K562 (cell line): Measurements from ENCODE around the gene NR1H3. TPM values are rescaled to one million over a fixed set of nuclear protein-coding genes. Genes with fewer than 3 reads are reported as not detected.

Experiments used
- ATAC-seq: fragments of 200-7000 bp; cut with Tn5 transposase; 3 replicates; pipeline ENCODE4 v1.9.1; 2020; ENCODE audit warnings: moderate library complexity
- BruUV-seq: library from RNA; stranded (reverse); fragments of 400-500 nt; replicated peaks from 2 replicates; lab custom pipeline; 2021; lab: Mats Ljungman, UMichigan
- CTCF ChIA-PET: fragments of 300-600 bp; formaldehyde crosslinking; extraction: SDS; loops from one replicate; lab custom pipeline; 2021; ENCODE audit warnings: low intra/inter-chr PET ratio; lab: Yijun Ruan, JAX
- POLR2A ChIA-PET: fragments of 300-600, 350-650 bp; sonication (Branson Sonifier 250); formaldehyde crosslinking; extraction: SDS; loops from one replicate; lab custom pipeline; 2021; ENCODE audit warnings: antibody characterized with exemption, inconsistent platforms; lab: Yijun Ruan, JAX
- DNase-seq, 4 experiments: peaks; one replicate each; pipeline versions ENCODE4 v3.0.0 to v3.0.0-alpha.2; 2011 to 2018; ENCODE audit warnings: low spot score in 3 of 4, mixed read lengths in 3 of 4; ENCODE audit errors: extremely low read depth in 1 of 4
- FAIRE-seq: peaks from 2 replicates; lab custom pipeline; 2011; peaks lifted over from hg19 to GRCh38; lab: Jason Lieb, UNC
- H2AFZ ChIP-seq: 2 replicates; pipeline ENCODE4 v1.6.0; 2011; ENCODE audit warnings: low read depth, low read length, control low read depth, inconsistent platforms
- H3K27ac ChIP-seq: fragments of 200-600 bp; 3 replicates; pipeline ENCODE4 v1.8.0; 2011; ENCODE audit warnings: low read depth, mild to moderate bottlenecking, control low read depth, inconsistent platforms, low read length, moderate library complexity, mixed read lengths; ENCODE audit errors: extremely low read depth
- H3K27me3 ChIP-seq, 2 experiments: fragments of 300-600 bp in 1 of 2; 2 replicates in 1 of 2; 3 replicates in 1 of 2; pipeline versions ENCODE4 v1.6.0 to v1.8.0; 2011; ENCODE audit warnings: inconsistent platforms in 2 of 2, low read length in 2 of 2, mild to moderate bottlenecking in 1 of 2, mixed read lengths in 1 of 2, moderate library complexity in 1 of 2; ENCODE audit not compliant: control insufficient read depth in 2 of 2, insufficient read depth in 2 of 2
- H3K36me3 ChIP-seq: fragments of 300-600 bp; 3 replicates; pipeline ENCODE4 v1.8.0; 2011; ENCODE audit warnings: mild to moderate bottlenecking, low read length, inconsistent platforms; ENCODE audit not compliant: control insufficient read depth, insufficient read depth
- H3K4me1 ChIP-seq, 2 experiments: fragments of 200-600 bp in 1 of 2; replicated peaks in 1 of 2; 2 replicates in 1 of 2; 3 replicates in 1 of 2; pipeline versions ENCODE4 v1.5.1 to v1.8.0; 2011; ENCODE audit warnings: inconsistent platforms in 2 of 2, low read length in 2 of 2, mild to moderate bottlenecking in 1 of 2, mixed read lengths in 1 of 2, moderate library complexity in 1 of 2; ENCODE audit not compliant: control insufficient read depth in 2 of 2, insufficient read depth in 2 of 2
- H3K4me2 ChIP-seq: 2 replicates; pipeline ENCODE4 v1.6.1; 2011; ENCODE audit warnings: low read length, control low read depth, inconsistent platforms, mixed read lengths; ENCODE audit not compliant: insufficient read depth
- H3K4me3 ChIP-seq: fragments of 200-600 bp; sonication (generic), shearing (Covaris generic); 2 replicates; pipeline ENCODE4 v1.5.1; 2016; ENCODE audit warnings: control low read depth, inconsistent platforms
- H3K79me2 ChIP-seq: fragments of 200-600 bp; 3 replicates; pipeline ENCODE4 v1.8.0; 2011; ENCODE audit warnings: low read length, inconsistent platforms; ENCODE audit not compliant: control insufficient read depth, insufficient read depth
- H3K9ac ChIP-seq, 2 experiments: 2 replicates each; pipeline versions ENCODE4 v1.6.0 to v1.6.1; 2011; ENCODE audit warnings: low read depth in 2 of 2, low read length in 2 of 2, control low read depth in 1 of 2, inconsistent platforms in 1 of 2, mild to moderate bottlenecking in 1 of 2, mixed read lengths in 1 of 2; ENCODE audit not compliant: insufficient read depth in 1 of 2
- H3K9me1 ChIP-seq: one replicate; pipeline ENCODE4 v1.6.0; 2011; ENCODE audit warnings: inconsistent platforms, mild to moderate bottlenecking, low read length, moderate library complexity; ENCODE audit not compliant: control insufficient read depth, insufficient read depth
- H3K9me3 ChIP-seq: replicated peaks from 2 replicates; pipeline ENCODE4 v1.5.1; 2011; ENCODE audit warnings: low read depth, low read length, inconsistent platforms; ENCODE audit not compliant: control insufficient read depth, insufficient read depth
- H4K20me1 ChIP-seq: replicated peaks from 2 replicates; pipeline ENCODE4 v1.6.1; 2011; ENCODE audit warnings: low read length, inconsistent platforms, mixed read lengths; ENCODE audit not compliant: control insufficient read depth, insufficient read depth
- C11orf30 ChIP-seq: fragments of 450-650 bp; IDR thresholded peaks from 2 replicates; pipeline ENCODE4 v1.6.1; 2016; ENCODE audit warnings: low read depth, mild to moderate bottlenecking
- CTCF ChIP-seq, 3 experiments: IDR thresholded peaks in 2 of 3; conservative IDR thresholded peaks in 1 of 3; 2 replicates each; pipeline ENCODE4 v1.5.1; 2011 to 2012; ENCODE audit warnings: low read length in 3 of 3, mild to moderate bottlenecking in 3 of 3, control low read depth in 2 of 3, improper control_type of control experiment in 1 of 3, inconsistent platforms in 1 of 3, low read depth in 1 of 3, mixed read lengths in 1 of 3, moderate library complexity in 1 of 3; ENCODE audit not compliant: insufficient read depth in 2 of 3
- HNRNPK ChIP-seq: fragments of 200-400 bp; formaldehyde crosslinking; IDR thresholded peaks from one replicate; pipeline ENCODE4 v1.6.1; 2018; ENCODE audit warnings: mild to moderate bottlenecking, low read depth, low read length; ENCODE audit not compliant: poor library complexity, severe bottlenecking
- SRF ChIP-seq, 2 experiments: fragments of 250-450, 450-650 bp in 1 of 2; sonication (Bioruptor Pico) in 1 of 2; sonication (generic) in 1 of 2; formaldehyde crosslinking; IDR thresholded peaks; 2 replicates each; pipeline versions ENCODE4 v1.5.0 to v1.5.1; 2020 to 2022; ENCODE audit warnings: mild to moderate bottlenecking in 1 of 2, missing genetic modification reagents in 1 of 2
- ZNF316 ChIP-seq: fragments of 450-650 bp; IDR thresholded peaks from 2 replicates; pipeline ENCODE4 v1.6.1; 2016
- WGBS: fragments of 100-300 bp; shearing (Covaris generic); methylation state at CpG from one replicate; pipeline ENCODE4 v1.1.6; 2016; ENCODE audit warnings: low coverage, mixed read lengths; ENCODE audit not compliant: insufficient coverage; ENCODE audit errors: missing lambda C conversion rate; 5-methylcytosine and 5-hydroxymethylcytosine counted together
- in situ Hi-C: fragments of 300-500 bp; cut with MboI; formaldehyde crosslinking; loops from 4 replicates; pipeline ENCODE4 v1.15.0; 2018; ENCODE audit warnings: inconsistent platforms, mixed read lengths
- intact Hi-C: fragments of 100-400 bp; cut with micrococcal nuclease; formaldehyde crosslinking; loops from 2 replicates; pipeline ENCODE4 v1.14.2; 2022
- polyA plus RNA-seq, 8 experiments: library from polyadenylated mRNA; depleted of rRNA in 4 of 8; stranded (reverse) in 5 of 8; unstranded in 3 of 8; fragments of >200 nt; fragmentation: Nextera tagmentation in 2 of 8; fragmentation: Illumina TruSeq in 1 of 8; extraction: Ambion mirVana in 2 of 8; extraction: Trizol in 1 of 8; gene quantifications; 2 replicates each; pipeline versions ENCODE4 v1.2.1 to v1.2.3, GENCODE V29; 2011 to 2014; ENCODE audit warnings: inconsistent platforms in 1 of 8, missing spikeins in 1 of 8
- total RNA-seq, 7 experiments: library from RNA; depleted of rRNA in 6 of 7; stranded (reverse); fragments of >200 nt in 6 of 7; fragmentation: Illumina TruSeq in 2 of 7; extraction: Trizol in 2 of 7; gene quantifications; 2 replicates each; pipeline versions ENCODE4 v1.2.1 to v1.2.3, GENCODE V29; 2011 to 2021; ENCODE audit warnings: low replicate concordance in 1 of 7

The NR1H3 gene
- total and polyA plus RNA-seq, 9 of the 15 experiments (the other 6 are each of a cell fraction or from before 2014, with no cell fraction given) = 8.2 to 26.0 (median 11.9) TPM

DNA sequence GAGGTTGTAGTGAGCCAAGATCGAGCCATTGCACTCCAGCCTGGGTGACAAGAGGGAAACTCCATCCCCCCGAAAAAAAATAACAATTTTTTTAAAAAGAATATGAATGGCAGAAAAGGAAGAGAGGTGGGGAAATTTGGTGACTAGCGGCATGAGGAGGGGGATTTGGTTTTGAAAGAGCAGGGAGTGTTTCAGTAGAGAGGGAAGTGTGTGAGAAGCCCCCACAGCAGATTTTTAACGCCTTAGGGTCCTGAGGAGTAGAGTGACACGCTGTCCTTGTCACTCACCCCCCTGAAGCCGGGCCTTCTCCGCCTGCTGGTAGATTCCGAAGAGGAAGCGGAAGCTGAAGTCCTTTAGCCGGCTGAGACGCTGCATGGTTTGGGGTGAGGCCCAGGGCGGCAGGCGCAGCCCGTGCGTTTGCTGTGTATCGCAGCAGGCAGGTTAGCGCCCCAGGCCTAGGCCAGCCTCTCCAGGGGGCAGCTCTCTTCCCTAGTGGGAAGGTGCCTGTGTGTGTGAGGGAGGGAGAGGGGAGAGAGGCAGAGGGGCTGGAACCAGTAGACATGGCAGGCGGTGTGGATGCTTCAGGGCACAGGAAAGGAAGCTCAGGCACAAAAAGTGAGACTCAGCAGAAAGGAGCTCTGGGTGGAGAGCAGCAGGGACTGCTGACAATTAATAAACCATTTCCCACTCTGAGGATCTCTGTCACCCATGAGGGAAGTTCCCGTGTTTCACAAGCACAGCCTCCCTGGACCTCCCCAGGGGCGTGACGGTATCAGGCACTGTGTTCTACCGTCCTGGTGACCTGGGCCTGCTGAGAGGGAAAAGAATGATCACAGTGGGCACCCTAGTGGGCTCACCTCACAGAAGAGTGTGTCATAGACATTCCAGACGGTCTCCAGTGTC, 13.1 kb upstream of the NR1H3 start:
- in situ Hi-C loops = no loop called here
- H4K20me1 ChIP-seq = no peaks in the 10 kb centered on the region; the same call in 1 of the 2 replicates
- H3K27ac ChIP-seq = no peak overlapping the region
- BruUV-seq = no TSS peak
- no peaks in the 10 kb centered on the region for H3K27me3 ChIP-seq
- WGBS = 88% methylated on average over 18 of the region's 23 CpGs
- ATAC-seq (no peak), FAIRE-seq (no peak), DNase-seq (no peak)
- no peaks in the 10 kb centered on the region for H3K9me3 ChIP-seq
- H3K9ac ChIP-seq = no peak overlapping the region
- TF ChIP-seq ZNF316 (peak; percentile 24; the same call in 1 of the 2 replicates), SRF (CRISPR knock-in tag; IDR thresholded peaks at IDR 0.05) (no peak), CTCF (IDR thresholded peaks at IDR 0.05 in 2 of 3, conservative IDR thresholded peaks at IDR 0.05 in 1 of 3; ENCODE audit: insufficient read depth in 2 of 3, low read depth in 1 of 3, low read length in 3 of 3) (no peak), C11orf30 (peak; percentile 26; the same call in 1 of the 2 replicates), HNRNPK (no peak)
- H3K79me2 ChIP-seq = peaks cover 22% of the 10 kb centered on the region
- no peak overlapping the region for H2AFZ ChIP-seq
- H3K4me1 ChIP-seq = peaks cover 11 to 16% of the 10 kb centered on the region in 2 experiments; a peak in 4 of 5 replicates
- H3K4me3 ChIP-seq = no peak overlapping the region
- H3K9me1 ChIP-seq = no peaks in the 10 kb centered on the region
- ChIA-PET CTCF (no interaction called here), POLR2A (interaction anchor here (0.6 to 10.1 kb wide), 5 partner anchors 10 to 586 kb away, joined by 3 to 110 read pairs (median 4); no protein-coding TSS in a partner anchor)
- intact Hi-C loops = no loop called here
- H3K36me3 ChIP-seq = peaks cover 58% of the 10 kb centered on the region; the same call in 2 of the 3 replicates
- no peak overlapping the region for H3K4me2 ChIP-seq
